Stimulated activated CD4-positive, alpha-beta T cell treated with anti-CD3 and anti-CD28 coated beads, Interleukin-4, amount 100 ng/mL, for 24 hours (primary cell): Measurements from ENCODE around the gene ST3GAL3.
A peak's percentile ranks its signal among the peaks of the same experiment; 100 is the strongest.

ENCODE experiments used
- DNase-seq: peaks from one replicate; pipeline ENCODE4 v3.0.0-alpha.2; 2020

Gene ST3GAL3

DNA sequence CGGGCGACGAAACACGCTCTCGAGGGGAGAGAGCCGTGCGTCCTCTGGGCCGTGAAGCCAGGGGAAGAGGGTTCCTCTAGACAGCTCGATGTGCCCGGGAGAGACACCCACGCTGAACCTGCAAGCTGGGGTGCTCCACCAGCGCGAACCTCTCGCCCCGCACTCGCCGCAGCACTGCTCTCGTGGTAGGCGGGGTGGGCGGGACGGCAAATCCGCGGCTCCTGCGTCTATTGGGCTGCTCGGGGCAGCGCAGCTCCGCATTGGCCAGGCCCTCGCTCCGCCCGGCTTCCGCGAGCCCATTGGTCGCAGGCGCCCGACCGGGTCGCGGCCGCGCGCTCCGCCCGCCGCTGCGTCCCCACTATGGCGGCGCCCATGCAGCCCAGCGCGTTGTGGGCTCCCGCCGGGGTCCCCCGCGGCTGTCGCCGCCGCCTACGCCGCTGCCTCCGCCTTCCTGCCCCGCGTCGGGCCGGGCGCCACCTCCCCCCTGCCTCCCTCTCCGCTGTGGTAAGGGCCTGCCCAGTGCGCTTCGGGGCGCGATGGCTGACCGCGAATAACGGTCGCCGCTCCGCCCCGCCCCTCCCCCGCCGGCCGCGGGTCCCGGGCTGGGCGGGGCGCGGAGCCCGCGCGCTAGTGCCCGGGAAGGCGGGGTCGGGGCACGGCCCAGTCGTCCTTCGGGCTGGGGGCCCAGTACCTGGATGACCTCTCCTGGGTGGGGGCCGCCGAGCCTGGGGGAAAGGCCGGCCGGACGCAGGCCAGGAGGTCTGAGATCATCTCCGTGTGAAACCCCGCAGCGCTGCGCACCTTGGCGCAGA, at the start of gene ST3GAL3:
Gene ST3GAL3 (plus strand): TSS at position 347 of the 812 bp plus-strand sequence. CDS start 28,727 bp downstream, outside the sequence.
- peak; percentile 94 for DNase-seq

- DNase-seq, result no peak
Measured at GRCh38 chr1:43659212-43660166, 47.8 kb upstream of the ST3GAL3 start.

DNA sequence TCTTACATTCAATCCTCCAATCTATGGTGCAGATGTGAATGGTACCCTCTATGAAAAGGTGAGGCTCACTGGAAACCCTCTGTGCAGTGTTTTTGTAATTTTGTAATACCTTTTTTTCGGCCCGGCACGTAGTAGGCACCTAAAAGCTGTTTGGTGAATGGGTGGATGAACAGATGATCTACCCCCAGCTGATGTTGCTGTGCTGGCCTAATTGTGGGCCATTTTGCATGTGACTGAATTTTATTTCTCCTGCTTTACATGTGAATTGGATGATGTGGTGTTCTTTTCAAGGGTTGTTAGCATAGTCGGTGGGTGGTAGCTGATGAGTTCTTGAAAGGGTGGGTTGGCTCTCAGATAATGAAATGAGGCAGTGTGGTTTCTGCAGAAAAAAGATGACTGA, 47.0 kb upstream of the ST3GAL3 start:
- DNase-seq, result no peak

GRCh38 chr1:43664369-43664768, 43.0 kb upstream of the ST3GAL3 start:
- DNase-seq, result no peak

GRCh38 chr1:43666608-43667007, 40.7 kb upstream of the ST3GAL3 start:
- DNase-seq, result no peak

GRCh38 chr1:43668956-43669355, 38.4 kb upstream of the ST3GAL3 start:
- DNase-seq, result no peak

- DNase-seq, result no peak
Measured at GRCh38 chr1:43669878-43670277, 37.5 kb upstream of the ST3GAL3 start.

DNA sequence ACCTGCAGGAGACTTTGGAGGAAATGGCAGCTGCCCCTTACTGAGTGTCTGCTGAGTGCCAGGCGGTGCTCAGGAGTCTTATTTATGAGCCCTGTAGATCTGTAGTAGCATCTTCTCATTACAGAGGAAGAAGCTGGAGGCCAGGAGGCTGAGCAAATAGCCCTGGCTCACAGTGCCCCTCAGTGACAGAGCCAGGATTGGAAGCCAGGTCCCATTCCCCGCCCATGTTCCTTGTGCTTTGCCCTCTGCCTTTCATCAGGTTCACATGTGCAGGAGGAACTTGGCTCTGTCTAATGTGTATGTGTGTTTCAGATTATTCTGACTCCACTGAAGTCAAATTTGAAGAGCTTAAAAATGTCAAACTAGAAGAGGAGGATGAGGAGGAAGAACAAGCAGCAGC, 36.1 kb upstream of the ST3GAL3 start:
- no peak for DNase-seq

GRCh38 chr1:43671626-43672330, 35.6 kb upstream of the ST3GAL3 start:
- no peak for DNase-seq

DNA sequence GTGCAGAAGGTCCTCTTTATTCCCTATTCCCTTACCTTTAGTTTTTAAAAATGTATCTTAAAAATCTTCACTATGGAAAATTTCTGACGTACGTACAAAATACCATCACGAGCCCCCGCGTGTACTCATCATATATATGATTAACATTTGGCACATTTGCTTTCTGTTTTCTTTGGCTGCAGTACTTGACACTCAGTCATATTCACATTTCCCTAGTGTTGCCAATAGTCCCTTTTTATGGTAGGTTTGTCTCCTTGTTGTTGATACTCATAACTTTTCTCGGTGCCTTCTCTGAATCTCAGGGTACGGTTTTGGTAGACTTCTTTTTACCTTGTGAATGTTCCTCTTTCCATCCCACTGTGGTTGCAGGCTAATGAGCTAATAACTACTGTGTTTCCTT, 34.1 kb upstream of the ST3GAL3 start:
- no peak for DNase-seq

DNA sequence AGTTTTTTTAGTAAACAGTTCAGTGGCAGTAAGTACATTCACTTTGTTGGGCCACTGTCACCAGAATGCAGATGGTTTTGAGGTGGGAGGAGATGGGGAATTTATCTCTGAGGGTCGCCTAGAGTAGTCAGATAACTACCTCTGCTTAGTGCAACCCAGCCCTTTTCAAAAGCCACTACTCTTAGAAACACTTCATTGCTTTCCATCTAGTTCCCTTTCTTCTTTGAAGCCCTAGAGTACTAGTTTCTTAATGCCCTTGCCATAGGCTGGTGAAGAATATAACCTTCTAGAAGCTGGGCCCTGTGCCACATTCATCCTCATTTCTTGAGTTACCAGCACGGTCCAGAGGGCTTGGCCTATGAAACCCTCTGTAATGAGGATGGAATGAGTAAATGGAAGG, 28.4 kb upstream of the ST3GAL3 start:
- no peak for DNase-seq

- no peak for DNase-seq
Measured at GRCh38 chr1:43683560-43683959, 23.8 kb upstream of the ST3GAL3 start.

- DNase-seq, result no peak
Measured at GRCh38 chr1:43686801-43687200, 20.5 kb upstream of the ST3GAL3 start.

GRCh38 chr1:43687301-43688108, 19.8 kb upstream of the ST3GAL3 start:
- no peak for DNase-seq

DNA sequence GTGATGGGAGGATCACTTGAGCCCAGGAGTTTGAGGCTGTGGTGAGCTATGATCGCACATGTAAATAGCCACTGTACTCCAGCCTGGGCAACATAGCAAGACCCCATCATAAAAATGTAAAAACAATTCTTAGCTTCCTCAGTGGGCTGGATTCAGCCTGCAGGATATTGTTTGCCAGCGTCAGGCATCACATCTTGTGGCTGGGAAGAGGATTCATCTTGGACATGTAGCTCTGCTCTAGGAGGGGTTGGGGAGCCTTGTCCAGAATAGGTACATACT, 19.3 kb upstream of the ST3GAL3 start:
- no peak for DNase-seq

DNA sequence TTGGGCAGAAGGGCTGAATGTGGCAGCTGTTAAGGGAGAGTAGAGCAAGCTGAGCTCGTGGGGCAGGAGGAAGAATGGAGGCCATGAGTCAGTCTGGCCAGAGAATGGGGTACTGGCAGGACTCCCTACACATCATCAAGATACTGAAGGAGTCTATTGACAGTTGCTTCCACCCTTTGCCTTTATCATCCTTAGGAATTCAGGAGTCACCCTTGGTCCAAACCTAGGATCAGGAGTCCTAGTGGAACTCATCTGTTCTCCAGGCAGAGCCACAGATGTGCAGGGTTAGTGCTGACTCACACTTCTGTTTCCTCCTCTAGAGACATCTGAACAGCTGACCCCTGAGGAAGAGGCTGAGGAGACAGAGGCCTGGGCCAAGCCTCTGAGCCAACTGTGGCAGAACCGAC, 18.7 kb upstream of the ST3GAL3 start:
- DNase-seq, result no peak

DNA sequence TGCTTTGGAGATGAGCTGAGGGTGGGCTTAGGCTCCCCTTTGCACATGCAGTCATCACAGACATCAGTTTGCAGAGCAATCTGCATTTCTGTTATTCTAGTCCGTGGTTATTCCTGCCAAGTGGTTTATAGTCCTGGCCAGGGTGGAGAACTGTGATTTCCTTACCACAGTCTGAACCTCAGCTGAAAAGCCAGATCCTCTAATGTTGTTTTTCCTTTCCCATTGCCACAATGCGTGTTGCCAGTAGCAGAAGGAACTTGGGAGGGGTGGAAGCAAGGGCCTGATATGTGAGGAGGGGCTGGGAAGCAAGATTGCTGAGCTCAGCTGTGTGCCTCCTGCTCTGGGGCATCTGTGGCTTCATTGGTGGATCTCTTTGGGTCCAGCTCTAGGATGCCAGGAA, 18.0 kb upstream of the ST3GAL3 start:
- no peak for DNase-seq

GRCh38 chr1:43691871-43692815, 15.2 kb upstream of the ST3GAL3 start:
- no peak for DNase-seq

DNA sequence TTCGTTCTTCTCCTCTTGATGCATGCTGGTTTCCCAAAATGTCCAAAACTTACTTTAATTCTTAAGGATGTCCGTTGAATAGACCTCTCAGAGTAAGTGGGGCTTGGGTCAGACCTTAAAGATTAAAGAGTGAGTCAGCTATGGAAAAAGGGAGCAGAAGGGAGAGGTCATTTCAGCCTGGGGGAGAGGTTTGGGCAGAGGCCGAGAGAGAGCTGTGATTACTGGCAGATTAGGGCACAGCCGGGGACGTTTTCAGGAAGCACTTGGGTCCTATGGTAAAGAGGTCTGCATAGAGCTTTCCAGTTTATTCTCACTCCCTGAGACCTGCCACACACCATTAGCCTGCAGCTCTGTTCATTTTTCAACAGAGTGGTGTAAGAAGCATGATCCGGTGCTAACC, 14.0 kb upstream of the ST3GAL3 start:
- no peak for DNase-seq

- DNase-seq, result no peak
Measured at GRCh38 chr1:43699281-43699680, 8.1 kb upstream of the ST3GAL3 start.

DNA sequence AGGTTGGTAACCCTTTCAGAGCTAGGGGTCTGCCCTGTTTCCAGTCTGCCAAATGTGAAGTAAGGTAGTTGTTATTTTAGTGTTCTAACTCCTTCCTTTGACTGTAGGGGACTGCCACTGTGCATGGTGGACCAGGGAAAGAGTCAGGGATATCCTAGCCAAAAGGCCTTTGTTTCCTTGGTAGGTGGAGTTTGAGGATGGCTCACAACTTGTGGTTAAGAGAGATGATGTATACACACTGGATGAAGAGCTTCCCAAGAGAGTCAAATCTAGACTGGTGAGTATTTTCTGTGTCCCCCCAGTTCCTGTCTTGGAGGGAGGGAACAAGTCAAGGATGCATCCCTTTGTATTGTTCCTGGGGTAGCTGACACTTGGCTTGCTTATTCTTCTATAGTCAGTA, 3.5 kb upstream of the ST3GAL3 start:
- DNase-seq, result no peak
